ENCODE measurements around the gene PCIF1. TPM values are rescaled to one million over a fixed set of nuclear protein-coding genes. Genes with fewer than 3 reads are reported as not detected.

Gene PCIF1
- total and polyA plus RNA-seq, 2 donors (not counting 3 experiments of a cell fraction or from before 2014, with no cell fraction given) = 26.4 to 27.2 TPM

DNA sequence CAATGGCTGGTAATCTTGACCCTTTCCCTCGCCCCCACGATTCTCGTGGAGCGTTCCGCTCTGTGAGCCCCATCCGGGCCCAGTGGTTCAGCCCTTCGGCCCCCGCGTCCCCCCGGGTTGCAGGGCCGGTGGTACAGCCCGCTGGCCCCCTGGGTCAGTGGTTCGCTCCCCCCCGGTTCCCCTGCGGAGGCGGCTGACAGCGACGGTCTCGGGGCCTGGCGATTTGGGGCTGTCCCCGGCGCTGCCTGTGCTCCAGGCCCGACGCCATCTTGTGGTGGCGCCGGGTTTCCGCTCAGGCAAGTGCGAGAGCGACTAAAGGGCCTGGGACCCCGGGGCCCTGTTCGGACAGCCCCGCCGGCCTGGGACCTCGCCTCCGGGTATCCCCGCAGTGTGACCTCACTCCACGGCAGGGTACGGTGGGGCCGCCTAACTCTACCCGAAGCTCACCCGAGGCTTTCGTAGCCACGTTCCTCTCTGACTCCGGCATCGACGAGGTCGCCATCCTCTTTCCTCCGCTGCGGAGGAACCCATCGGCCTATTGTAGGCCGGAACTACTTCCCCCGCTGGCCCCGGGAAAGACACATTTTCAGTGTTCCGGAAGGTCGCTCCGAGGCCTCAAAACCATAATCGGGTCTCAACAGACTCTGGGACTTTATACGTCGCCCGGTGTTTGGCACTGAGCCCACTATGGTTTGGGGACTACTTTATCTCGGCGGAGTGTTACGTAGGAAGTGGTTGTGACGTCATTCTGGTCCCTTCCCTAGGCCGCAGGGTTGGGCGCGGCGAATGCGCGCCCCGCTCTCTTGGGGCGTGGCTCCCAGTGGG lies 37.4 kb downstream of the PCIF1 start, which contains the start of gene ZNF335:
Gene ZNF335, minus strand, starts transcription at position 529 of the 825 bp plus-strand sequence. CDS start 793 bp downstream, outside the sequence.
- DNase-seq (ENCODE audit: low read depth, low spot score) (peak; percentile 95), FAIRE-seq (no peak)
- no peaks in the 10 kb centered on the region for H3K9me1 ChIP-seq (replicated peaks; ENCODE audit: control insufficient read depth, extremely low read depth, insufficient read depth, low read length)
- intact Hi-C loops (cut with micrococcal nuclease) = loop anchor here (1.0 to 5.0 kb wide), 6 partner anchors 38 to 1005 kb away; partner anchors contain the start of genes CTSA, NCOA5, NEURL2 and PCIF1
- H3K36me3 ChIP-seq (ENCODE audit: control insufficient read depth in 2 of 2, extremely low read depth in 1 of 2, insufficient read depth in 2 of 2, low read length in 2 of 2) = peaks cover 0 to 16% of the 10 kb centered on the region in 2 experiments
- H2AFZ ChIP-seq (ENCODE audit: low read depth, low read length) = peak within 1 kb of the TSS; percentile 93
- TF ChIP-seq POLR2AphosphoS5 (IDR thresholded peaks at IDR 0.05; ENCODE audit: insufficient read depth, low read depth, low read length) (peak; percentile 87), FOS (IDR thresholded peaks at IDR 0.05; ENCODE audit: borderline replicate concordance, insufficient read depth, low read length) (peak; percentile 16), JUN (IDR thresholded peaks at IDR 0.05; ENCODE audit: borderline replicate concordance, insufficient read depth, insufficient read length, low read depth) (peak; percentile 84), POLR2A (IDR thresholded peaks at IDR 0.05; ENCODE audit: low read depth, low read length) (no peak), MYC (IDR thresholded peaks at IDR 0.05; ENCODE audit: low read depth, low read length) (peak; percentile 0), MAX (IDR thresholded peaks at IDR 0.05; ENCODE audit: insufficient read depth, insufficient read length) (peak; percentile 87), EZH2 (IDR thresholded peaks at IDR 0.05; ENCODE audit: borderline replicate concordance, low read depth, low read length, severe bottlenecking) (no peak)
- TF ChIP-seq, protein P1, sequence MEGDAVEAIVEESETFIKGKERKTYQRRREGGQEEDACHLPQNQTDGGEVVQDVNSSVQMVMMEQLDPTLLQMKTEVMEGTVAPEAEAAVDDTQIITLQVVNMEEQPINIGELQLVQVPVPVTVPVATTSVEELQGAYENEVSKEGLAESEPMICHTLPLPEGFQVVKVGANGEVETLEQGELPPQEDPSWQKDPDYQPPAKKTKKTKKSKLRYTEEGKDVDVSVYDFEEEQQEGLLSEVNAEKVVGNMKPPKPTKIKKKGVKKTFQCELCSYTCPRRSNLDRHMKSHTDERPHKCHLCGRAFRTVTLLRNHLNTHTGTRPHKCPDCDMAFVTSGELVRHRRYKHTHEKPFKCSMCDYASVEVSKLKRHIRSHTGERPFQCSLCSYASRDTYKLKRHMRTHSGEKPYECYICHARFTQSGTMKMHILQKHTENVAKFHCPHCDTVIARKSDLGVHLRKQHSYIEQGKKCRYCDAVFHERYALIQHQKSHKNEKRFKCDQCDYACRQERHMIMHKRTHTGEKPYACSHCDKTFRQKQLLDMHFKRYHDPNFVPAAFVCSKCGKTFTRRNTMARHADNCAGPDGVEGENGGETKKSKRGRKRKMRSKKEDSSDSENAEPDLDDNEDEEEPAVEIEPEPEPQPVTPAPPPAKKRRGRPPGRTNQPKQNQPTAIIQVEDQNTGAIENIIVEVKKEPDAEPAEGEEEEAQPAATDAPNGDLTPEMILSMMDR (IDR thresholded peaks at IDR 0.05; ENCODE audit: extremely low read depth in 1 of 2, insufficient read depth in 1 of 2, low read depth in 1 of 2, low read length in 2 of 2) = peak in 1 of 2 donors; percentile 17
- H3K4me3 ChIP-seq (replicated peaks in 1 of 3; ENCODE audit: insufficient read depth in 1 of 3, low read depth in 1 of 3, low read length in 3 of 3) = peak within 1 kb of the TSS; percentile 57 to 79 (median 72)
- peak within 1 kb of the TSS; percentile 83 for H3K4me2 ChIP-seq (ENCODE audit: insufficient read depth, low read length)
- peaks cover 23% of the 10 kb centered on the region for H3K79me2 ChIP-seq (ENCODE audit: control insufficient read depth, insufficient read depth, low read length)
- TSS peak; percentile 97 for BruUV-seq (replicated peaks)
- dilution Hi-C loops (cut with MboI; ENCODE audit: extremely low pct_ligation_motif_present, low sequenced_read_pairs) = no loop called here
- peaks cover 14% of the 10 kb centered on the region for H3K4me1 ChIP-seq (ENCODE audit: control insufficient read depth, extremely low read depth, insufficient read depth, low read length)
- peak within 1 kb of the TSS; percentile 100 for H3K27ac ChIP-seq (ENCODE audit: insufficient read depth, low read depth, low read length)
- peak within 1 kb of the TSS; percentile 100 for H3K9ac ChIP-seq (replicated peaks; ENCODE audit: extremely low read depth, insufficient read depth, low read length)
- peaks cover 2 to 3% of the 10 kb centered on the region in 2 experiments for H3K27me3 ChIP-seq (ENCODE audit: control insufficient read depth in 2 of 2, insufficient read depth in 2 of 2, low read length in 2 of 2)
- no peaks in the 10 kb centered on the region for H4K20me1 ChIP-seq (replicated peaks; ENCODE audit: control insufficient read depth, extremely low read depth, insufficient read depth, low read length)
- ChIA-PET CTCF (interaction anchor here (0.9 to 8.7 kb wide), 9 partner anchors 12 to 173 kb away, joined by 3 to 80 read pairs (median 13); partner anchors contain the start of genes CTSA and NEURL2), POLR2A (no interaction called here)
- no peaks in the 10 kb centered on the region for H3K9me3 ChIP-seq (replicated peaks; ENCODE audit: control insufficient read depth, insufficient read depth, low read length)
